Gastroesophageal sphincter (tissue), 3 donors: ENCODE data around the gene DNAJC21.

ENCODE experiments used
- CTCF ChIP-seq, 4 experiments: fragments of 200-600 bp in 2 of 4; fragments of 450-650 bp in 2 of 4; sonication (generic) in 1 of 4; IDR thresholded peaks; one replicate each; pipeline ENCODE4 v1.5.1; 2017 to 2019; ENCODE audit warnings: antibody characterized with exemption in 4 of 4, mild to moderate bottlenecking in 2 of 4, moderate library complexity in 2 of 4
- POLR2AphosphoS5 ChIP-seq: sonication (generic); formaldehyde crosslinking; IDR thresholded peaks from one replicate; pipeline ENCODE4 v1.6.1; 2017; ENCODE audit warnings: antibody characterized with exemption

GRCh38 chr5:34915139-34915855, 14.1 kb upstream of the DNAJC21 start, which contains the start of the genes BRIX1 and RAD1:
- TF ChIP-seq CTCF (IDR thresholded peaks at IDR 0.05) (peak in 3 of 4 experiments; percentile 5 to 46 (median 26)), POLR2AphosphoS5 (peak; percentile 93)
